Neural cell (in vitro differentiated cells): ENCODE measurements around the gene COL21A1. TPM values are rescaled to one million over a fixed set of nuclear protein-coding genes. Genes with fewer than 3 reads are reported as not detected.

Experiments used
- H2AFZ ChIP-seq: fragments of 200-600, 300-800 bp; sonication (generic), shearing (Covaris generic); 2 replicates; pipeline ENCODE4 v1.6.0; 2014; ENCODE audit warnings: low read depth, mild to moderate bottlenecking, antibody characterized with exemption, low read length, moderate library complexity
- H3F3A ChIP-seq: fragments of 200-600 bp; shearing (Covaris generic); 2 replicates; pipeline ENCODE4 v1.6.1; 2016; ENCODE audit warnings: mild to moderate bottlenecking, moderate library complexity, mixed read lengths, antibody characterized with exemption, low read length; ENCODE audit not compliant: insufficient read depth, poor library complexity, severe bottlenecking
- H3K27ac ChIP-seq: fragments of 200-600, 300-800 bp; sonication (generic), shearing (Covaris generic); 2 replicates; pipeline ENCODE4 v1.5.1; 2014; ENCODE audit warnings: mild to moderate bottlenecking, low read length, moderate library complexity
- H3K27me3 ChIP-seq: fragments of 300-800, 200-600 bp; sonication (generic), shearing (Covaris generic); 2 replicates; pipeline ENCODE4 v1.6.0; 2014; ENCODE audit warnings: mild to moderate bottlenecking, low read depth, low read length, moderate library complexity; ENCODE audit not compliant: insufficient read depth
- H3K36me3 ChIP-seq: fragments of 300-800, 200-600 bp; sonication (generic), shearing (Covaris generic); 2 replicates; pipeline ENCODE4 v1.5.1; 2014; ENCODE audit warnings: mild to moderate bottlenecking, antibody characterized with exemption, low read length, moderate library complexity; ENCODE audit not compliant: insufficient read depth
- H3K4me2 ChIP-seq: fragments of 300-800, 200-600 bp; sonication (generic), shearing (Covaris generic); 2 replicates; pipeline ENCODE4 v1.6.0; 2014; ENCODE audit warnings: mild to moderate bottlenecking, low read length
- H3K4me3 ChIP-seq: fragments of 300-800, 200-600 bp; sonication (generic), shearing (Covaris generic); 2 replicates; pipeline ENCODE4 v1.5.1; 2014; ENCODE audit warnings: mild to moderate bottlenecking, low read length, moderate library complexity
- H3K79me2 ChIP-seq: fragments of 200-600 bp; shearing (Covaris generic); replicated peaks from 2 replicates; pipeline ENCODE4 v1.6.0; 2014; ENCODE audit warnings: mild to moderate bottlenecking, low read length, moderate library complexity; ENCODE audit not compliant: insufficient read depth
- H3K9ac ChIP-seq: fragments of 300-800, 200-600 bp; sonication (generic), shearing (Covaris generic); 2 replicates; pipeline ENCODE4 v1.6.1; 2016; ENCODE audit warnings: mild to moderate bottlenecking, low read length, mixed read lengths
- H3K9me2 ChIP-seq: fragments of 200-600 bp; shearing (Covaris generic); 2 replicates; pipeline ENCODE4 v1.6.1; 2016; ENCODE audit warnings: mild to moderate bottlenecking, low read length, mixed read lengths; ENCODE audit not compliant: insufficient read depth
- H3K9me3 ChIP-seq: fragments of 200-600, 300-800 bp; sonication (generic), shearing (Covaris generic); 2 replicates; pipeline ENCODE4 v1.6.1; 2016; ENCODE audit warnings: mild to moderate bottlenecking, mixed run types, low read length, moderate library complexity, mixed read lengths
- H4K20me1 ChIP-seq: fragments of 200-600 bp; shearing (Covaris generic); 2 replicates; pipeline ENCODE4 v1.6.1; 2016; ENCODE audit warnings: mild to moderate bottlenecking, mixed run types; ENCODE audit not compliant: insufficient read depth
- EP300 ChIP-seq: fragments of 450-650 bp; conservative IDR thresholded peaks from 2 replicates; pipeline ENCODE4 v1.6.1; 2014; ENCODE audit warnings: antibody characterized with exemption, mild to moderate bottlenecking, moderate library complexity; ENCODE audit not compliant: poor library complexity, severe bottlenecking
- EZH2 ChIP-seq: fragments of 200-600, 300-800 bp; shearing (Covaris generic), sonication (generic); IDR thresholded peaks from 2 replicates; pipeline ENCODE4 v1.6.1; 2014; ENCODE audit warnings: antibody characterized with exemption, low read length, borderline replicate concordance, mild to moderate bottlenecking; ENCODE audit not compliant: insufficient read depth, poor library complexity, severe bottlenecking
- MXI1 ChIP-seq: fragments of 450-650 bp; conservative IDR thresholded peaks from 2 replicates; pipeline ENCODE4 v1.6.1; 2014; ENCODE audit warnings: antibody characterized with exemption, mild to moderate bottlenecking; ENCODE audit not compliant: poor library complexity, severe bottlenecking
- POLR2AphosphoS5 ChIP-seq: IDR thresholded peaks from 2 replicates; pipeline ENCODE4 v1.6.1; 2012
- RAD21 ChIP-seq: fragments of 450-650 bp; conservative IDR thresholded peaks from 2 replicates; pipeline ENCODE4 v1.6.1; 2014; ENCODE audit warnings: antibody characterized with exemption, mild to moderate bottlenecking, moderate library complexity
- SMC3 ChIP-seq: fragments of 450-650 bp; conservative IDR thresholded peaks from 2 replicates; pipeline ENCODE4 v1.6.1; 2014; ENCODE audit warnings: antibody characterized with exemption, mild to moderate bottlenecking, moderate library complexity; ENCODE audit not compliant: poor library complexity
- TAF1 ChIP-seq: IDR thresholded peaks from 2 replicates; pipeline ENCODE4 v1.6.1; 2012; ENCODE audit warnings: low read depth
- polyA plus RNA-seq: library from polyadenylated mRNA; depleted of rRNA; stranded (reverse); fragments of >200 nt; gene quantifications from 2 replicates; pipeline ENCODE4 v1.2.3, GENCODE V29; 2014
- TF ChIP-seq, protein P1 (sequence below): IDR thresholded peaks from 2 replicates; pipeline ENCODE4 v1.6.1; 2012; ENCODE audit warnings: borderline replicate concordance
- TF ChIP-seq, protein P2 (sequence below): fragments of 450-650 bp; IDR thresholded peaks from 2 replicates; pipeline ENCODE4 v1.5.1; 2014; ENCODE audit warnings: antibody characterized with exemption, mild to moderate bottlenecking, moderate library complexity; ENCODE audit not compliant: poor library complexity, severe bottlenecking

The COL21A1 gene
- polyA plus RNA-seq, 1 donor from 2014 or later = 0.25 TPM

DNA sequence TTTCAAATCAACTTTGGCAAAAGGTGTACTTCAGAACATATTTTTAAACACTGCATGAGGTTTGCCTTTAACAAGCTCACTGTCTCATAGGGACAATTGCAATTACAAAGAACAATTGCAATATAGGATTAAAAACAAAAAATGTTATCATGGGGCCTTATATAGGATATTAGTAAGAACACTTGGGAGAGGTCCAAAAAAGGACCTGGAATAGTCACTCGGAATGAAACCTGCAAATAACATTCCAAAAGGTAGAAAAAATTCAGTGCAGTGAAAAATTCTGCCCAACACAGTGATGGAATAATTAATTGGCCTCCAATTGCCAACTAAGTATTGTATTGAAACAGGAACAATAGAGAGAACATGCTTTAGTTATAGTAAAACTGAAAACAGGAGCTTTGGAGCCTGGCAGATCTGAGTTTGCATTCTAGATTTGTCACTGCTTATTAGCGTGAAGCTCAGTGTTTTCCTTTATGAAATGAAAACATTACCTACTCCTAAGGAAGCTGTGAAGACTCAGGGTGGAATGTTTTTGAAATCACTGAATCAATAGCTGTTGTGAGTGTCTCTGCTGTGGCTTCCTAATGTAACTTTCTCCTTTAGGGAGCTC lies 199.3 kb downstream of the COL21A1 start:
- Histone ChIP-seq H3K4me3 (no peak overlapping the region), H2AFZ (no peak overlapping the region), H3K9me3 (no peaks in the 10 kb centered on the region), H3K27me3 (no peaks in the 10 kb centered on the region), H3K4me2 (no peak overlapping the region), H3K9ac (no peak overlapping the region), H3K9me2 (no peaks in the 10 kb centered on the region), H3F3A (no peaks in the 10 kb centered on the region), H3K36me3 (no peaks in the 10 kb centered on the region), H3K27ac (no peak overlapping the region), H4K20me1 (no peaks in the 10 kb centered on the region), H3K79me2 (no peaks in the 10 kb centered on the region)
- TF ChIP-seq, protein P1, sequence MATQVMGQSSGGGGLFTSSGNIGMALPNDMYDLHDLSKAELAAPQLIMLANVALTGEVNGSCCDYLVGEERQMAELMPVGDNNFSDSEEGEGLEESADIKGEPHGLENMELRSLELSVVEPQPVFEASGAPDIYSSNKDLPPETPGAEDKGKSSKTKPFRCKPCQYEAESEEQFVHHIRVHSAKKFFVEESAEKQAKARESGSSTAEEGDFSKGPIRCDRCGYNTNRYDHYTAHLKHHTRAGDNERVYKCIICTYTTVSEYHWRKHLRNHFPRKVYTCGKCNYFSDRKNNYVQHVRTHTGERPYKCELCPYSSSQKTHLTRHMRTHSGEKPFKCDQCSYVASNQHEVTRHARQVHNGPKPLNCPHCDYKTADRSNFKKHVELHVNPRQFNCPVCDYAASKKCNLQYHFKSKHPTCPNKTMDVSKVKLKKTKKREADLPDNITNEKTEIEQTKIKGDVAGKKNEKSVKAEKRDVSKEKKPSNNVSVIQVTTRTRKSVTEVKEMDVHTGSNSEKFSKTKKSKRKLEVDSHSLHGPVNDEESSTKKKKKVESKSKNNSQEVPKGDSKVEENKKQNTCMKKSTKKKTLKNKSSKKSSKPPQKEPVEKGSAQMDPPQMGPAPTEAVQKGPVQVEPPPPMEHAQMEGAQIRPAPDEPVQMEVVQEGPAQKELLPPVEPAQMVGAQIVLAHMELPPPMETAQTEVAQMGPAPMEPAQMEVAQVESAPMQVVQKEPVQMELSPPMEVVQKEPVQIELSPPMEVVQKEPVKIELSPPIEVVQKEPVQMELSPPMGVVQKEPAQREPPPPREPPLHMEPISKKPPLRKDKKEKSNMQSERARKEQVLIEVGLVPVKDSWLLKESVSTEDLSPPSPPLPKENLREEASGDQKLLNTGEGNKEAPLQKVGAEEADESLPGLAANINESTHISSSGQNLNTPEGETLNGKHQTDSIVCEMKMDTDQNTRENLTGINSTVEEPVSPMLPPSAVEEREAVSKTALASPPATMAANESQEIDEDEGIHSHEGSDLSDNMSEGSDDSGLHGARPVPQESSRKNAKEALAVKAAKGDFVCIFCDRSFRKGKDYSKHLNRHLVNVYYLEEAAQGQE = no peak
- TF ChIP-seq RAD21 = no peak
- TF ChIP-seq SMC3 = no peak
- no peak for TF ChIP-seq TAF1
- TF ChIP-seq POLR2AphosphoS5 = no peak
- no peak for TF ChIP-seq EZH2
- TF ChIP-seq EP300 = no peak
- TF ChIP-seq, protein P2, sequence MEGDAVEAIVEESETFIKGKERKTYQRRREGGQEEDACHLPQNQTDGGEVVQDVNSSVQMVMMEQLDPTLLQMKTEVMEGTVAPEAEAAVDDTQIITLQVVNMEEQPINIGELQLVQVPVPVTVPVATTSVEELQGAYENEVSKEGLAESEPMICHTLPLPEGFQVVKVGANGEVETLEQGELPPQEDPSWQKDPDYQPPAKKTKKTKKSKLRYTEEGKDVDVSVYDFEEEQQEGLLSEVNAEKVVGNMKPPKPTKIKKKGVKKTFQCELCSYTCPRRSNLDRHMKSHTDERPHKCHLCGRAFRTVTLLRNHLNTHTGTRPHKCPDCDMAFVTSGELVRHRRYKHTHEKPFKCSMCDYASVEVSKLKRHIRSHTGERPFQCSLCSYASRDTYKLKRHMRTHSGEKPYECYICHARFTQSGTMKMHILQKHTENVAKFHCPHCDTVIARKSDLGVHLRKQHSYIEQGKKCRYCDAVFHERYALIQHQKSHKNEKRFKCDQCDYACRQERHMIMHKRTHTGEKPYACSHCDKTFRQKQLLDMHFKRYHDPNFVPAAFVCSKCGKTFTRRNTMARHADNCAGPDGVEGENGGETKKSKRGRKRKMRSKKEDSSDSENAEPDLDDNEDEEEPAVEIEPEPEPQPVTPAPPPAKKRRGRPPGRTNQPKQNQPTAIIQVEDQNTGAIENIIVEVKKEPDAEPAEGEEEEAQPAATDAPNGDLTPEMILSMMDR = no peak
- no peak for TF ChIP-seq MXI1

DNA sequence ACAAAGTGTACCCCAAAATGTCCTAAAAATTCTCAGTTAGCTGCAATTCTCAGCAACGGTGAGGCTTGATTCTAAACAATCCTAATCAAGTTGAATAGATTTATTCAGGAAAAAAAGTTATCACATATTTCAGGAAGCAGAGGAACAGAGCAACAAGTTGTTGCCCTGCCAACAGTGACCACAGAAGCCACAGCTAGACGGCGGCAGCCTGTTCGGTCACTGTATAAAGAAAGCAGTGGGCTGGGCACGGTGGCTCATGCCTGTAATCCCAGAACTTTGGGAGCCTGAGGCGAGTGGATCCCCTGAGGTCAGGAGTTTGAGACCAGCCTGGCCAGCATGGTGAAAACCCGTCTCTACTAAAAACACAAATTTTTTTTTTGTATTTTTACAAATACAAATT lies 200.8 kb downstream of the COL21A1 start:
- H3K9me2 ChIP-seq = no peaks in the 10 kb centered on the region
- no peak overlapping the region for H3K4me3 ChIP-seq
- no peaks in the 10 kb centered on the region for H3F3A ChIP-seq
- no peaks in the 10 kb centered on the region for H3K36me3 ChIP-seq
- H4K20me1 ChIP-seq = no peaks in the 10 kb centered on the region
- H3K27ac ChIP-seq = no peak overlapping the region
- TF ChIP-seq EP300 (no peak), RAD21 (no peak), POLR2AphosphoS5 (no peak), SMC3 (no peak)
- TF ChIP-seq, protein P1 = no peak
- no peaks in the 10 kb centered on the region for H3K79me2 ChIP-seq
- no peaks in the 10 kb centered on the region for H3K9me3 ChIP-seq
- H3K4me2 ChIP-seq = no peak overlapping the region
- no peak overlapping the region for H3K9ac ChIP-seq
- H3K27me3 ChIP-seq = no peaks in the 10 kb centered on the region
- H2AFZ ChIP-seq = no peak overlapping the region
